Peyer's patch (tissue), 4 donors: ENCODE results near the gene AFTPH. TPM values are rescaled to one million over a fixed set of nuclear protein-coding genes. Genes with fewer than 3 reads are reported as not detected.
A peak's percentile ranks its signal among the peaks of the same experiment; 100 is the strongest.

Experiments used
- DNase-seq, 3 donors: peaks; one replicate each; pipeline ENCODE4 v3.0.0-alpha.2; 2017 to 2019
- H3K27ac ChIP-seq, 4 donors: fragments of 200-600 bp; sonication (generic); one replicate each; pipeline ENCODE4 v1.5.1; 2016 to 2019
- H3K27me3 ChIP-seq, 2 donors: fragments of 200-600 bp; sonication (generic); one replicate each; pipeline ENCODE4 v1.5.1; 2019
- H3K36me3 ChIP-seq, 3 donors: fragments of 200-600 bp; sonication (generic); one replicate each; pipeline ENCODE4 v1.5.1; 2016 to 2019
- H3K4me1 ChIP-seq, 4 donors: fragments of 200-600 bp; sonication (generic); one replicate each; pipeline ENCODE4 v1.5.1; 2016 to 2019
- H3K4me3 ChIP-seq, 4 donors: fragments of 200-600 bp; sonication (generic); 1 replicate in 3 of 4; 2 replicates in 1 of 4; pipeline ENCODE4 v1.5.1; 2016 to 2019; ENCODE audit warnings: mild to moderate bottlenecking in 1 of 4
- H3K9me3 ChIP-seq, 4 donors: fragments of 200-600 bp; sonication (generic); one replicate each; pipeline ENCODE4 v1.5.1; 2016 to 2019; ENCODE audit warnings: mild to moderate bottlenecking in 1 of 4
- CTCF ChIP-seq, 6 experiments: fragments of 450-650 bp in 4 of 6; fragments of 200-600 bp in 2 of 6; sonication (generic) in 1 of 6; IDR thresholded peaks; one replicate each; pipeline ENCODE4 v1.5.1; 2017 to 2019; ENCODE audit warnings: antibody characterized with exemption in 6 of 6, mild to moderate bottlenecking in 3 of 6, moderate library complexity in 1 of 6
- POLR2A ChIP-seq, 2 donors: fragments of 450-650 bp; IDR thresholded peaks; one replicate each; pipeline ENCODE4 v1.5.1; 2017; ENCODE audit warnings: antibody characterized with exemption in 2 of 2, mild to moderate bottlenecking in 2 of 2, moderate library complexity in 2 of 2
- total RNA-seq, 4 donors: library from RNA; depleted of rRNA; stranded (reverse); fragments of >200 nt; gene quantifications; one replicate each; pipeline ENCODE4 v1.1.0, GENCODE V29; 2016

Gene AFTPH
- total RNA-seq, 4 donors from 2014 or later, result 41.7 to 79.0 (median 69.3) TPM

DNA sequence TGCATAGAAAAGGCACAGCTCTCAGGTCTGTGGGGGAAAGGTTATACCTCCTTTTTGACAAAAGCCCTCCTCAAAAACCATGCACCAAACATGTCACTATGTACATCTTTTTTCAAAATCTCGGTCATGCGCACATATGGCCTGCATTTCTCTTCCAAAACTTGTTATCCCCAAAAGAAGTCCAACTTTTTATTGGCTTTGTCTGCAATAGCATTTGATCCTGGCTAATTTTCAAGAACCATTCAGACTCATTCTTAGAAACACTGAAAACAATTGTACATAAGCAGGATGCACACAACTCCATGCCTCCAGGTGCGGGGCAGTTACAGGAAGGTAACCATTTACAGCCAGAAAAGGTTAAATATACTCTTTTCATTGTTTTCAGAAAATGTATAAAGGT lies 107.6 kb downstream of the AFTPH start:
- Histone ChIP-seq H3K27ac (no peak overlapping the region), H3K4me1 (peaks cover 0 to 19% (median 5%) of the 10 kb centered on the region in 4 donors), H3K9me3 (no peaks in the 10 kb centered on the region), H3K36me3 (peaks cover 0 to 41% (median 0%) of the 10 kb centered on the region in 3 donors), H3K27me3 (no peaks in the 10 kb centered on the region), H3K4me3 (no peak overlapping the region)
- TF ChIP-seq CTCF (IDR thresholded peaks at IDR 0.05), result no peak
- no peak for TF ChIP-seq POLR2A (IDR thresholded peaks at IDR 0.05)
- no peak for DNase-seq

DNA sequence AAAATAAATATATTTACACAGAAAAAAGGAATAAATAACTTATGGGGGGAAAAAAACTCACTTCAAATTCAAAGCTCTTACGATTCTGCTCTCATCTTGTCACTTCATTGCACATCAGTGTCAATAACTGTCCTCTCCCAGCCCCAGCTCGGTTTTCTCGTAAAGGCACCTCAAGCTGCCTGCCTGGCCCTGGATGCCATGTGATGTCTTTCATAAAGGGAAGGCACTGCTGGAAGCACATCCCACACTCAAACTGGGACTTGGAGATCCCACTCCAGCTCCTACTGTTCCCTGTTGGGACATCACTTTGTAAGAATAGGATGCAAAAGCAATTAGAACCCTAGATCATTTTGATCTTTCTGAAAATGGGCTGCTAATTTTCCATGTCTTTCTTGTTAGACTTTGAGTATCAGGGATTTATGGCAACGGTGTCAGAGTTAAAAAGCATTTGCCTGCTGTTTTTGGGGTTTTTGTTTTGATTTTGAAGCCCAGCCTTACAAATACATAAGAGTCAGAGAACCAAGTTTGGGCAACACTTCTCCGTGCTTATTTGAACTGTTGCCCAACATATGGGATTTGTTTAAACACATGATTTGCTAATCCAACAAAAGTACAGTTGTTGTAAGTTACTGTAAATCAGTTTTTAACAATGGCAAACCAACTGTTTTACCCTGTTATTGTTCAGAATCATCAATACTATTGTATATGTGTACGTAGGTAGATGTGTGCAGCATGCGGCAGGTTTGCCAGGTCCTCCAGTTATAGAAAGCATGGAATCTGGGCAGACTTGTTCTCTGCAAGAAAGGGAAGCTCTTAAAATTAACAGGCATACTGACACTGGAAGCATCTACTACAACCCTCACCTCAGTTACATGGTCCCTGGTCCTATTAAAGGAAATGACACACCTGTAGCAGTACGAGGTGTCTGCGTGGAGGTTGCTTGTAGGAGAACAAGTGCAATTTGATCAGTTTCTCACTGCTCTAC lies 109.0 kb downstream of the AFTPH start:
- no peaks in the 10 kb centered on the region for H3K27me3 ChIP-seq
- no peak overlapping the region for H3K27ac ChIP-seq
- no peak for TF ChIP-seq POLR2A (IDR thresholded peaks at IDR 0.05)
- TF ChIP-seq CTCF (IDR thresholded peaks at IDR 0.05), result no peak
- DNase-seq, result peak in 1 of 3 donors; percentile 13
- H3K36me3 ChIP-seq, result peaks cover 0 to 41% (median 0%) of the 10 kb centered on the region in 3 donors
- H3K9me3 ChIP-seq, result no peaks in the 10 kb centered on the region
- peaks cover 0 to 19% (median 10%) of the 10 kb centered on the region in 4 donors for H3K4me1 ChIP-seq
- H3K4me3 ChIP-seq, result no peak overlapping the region

DNA sequence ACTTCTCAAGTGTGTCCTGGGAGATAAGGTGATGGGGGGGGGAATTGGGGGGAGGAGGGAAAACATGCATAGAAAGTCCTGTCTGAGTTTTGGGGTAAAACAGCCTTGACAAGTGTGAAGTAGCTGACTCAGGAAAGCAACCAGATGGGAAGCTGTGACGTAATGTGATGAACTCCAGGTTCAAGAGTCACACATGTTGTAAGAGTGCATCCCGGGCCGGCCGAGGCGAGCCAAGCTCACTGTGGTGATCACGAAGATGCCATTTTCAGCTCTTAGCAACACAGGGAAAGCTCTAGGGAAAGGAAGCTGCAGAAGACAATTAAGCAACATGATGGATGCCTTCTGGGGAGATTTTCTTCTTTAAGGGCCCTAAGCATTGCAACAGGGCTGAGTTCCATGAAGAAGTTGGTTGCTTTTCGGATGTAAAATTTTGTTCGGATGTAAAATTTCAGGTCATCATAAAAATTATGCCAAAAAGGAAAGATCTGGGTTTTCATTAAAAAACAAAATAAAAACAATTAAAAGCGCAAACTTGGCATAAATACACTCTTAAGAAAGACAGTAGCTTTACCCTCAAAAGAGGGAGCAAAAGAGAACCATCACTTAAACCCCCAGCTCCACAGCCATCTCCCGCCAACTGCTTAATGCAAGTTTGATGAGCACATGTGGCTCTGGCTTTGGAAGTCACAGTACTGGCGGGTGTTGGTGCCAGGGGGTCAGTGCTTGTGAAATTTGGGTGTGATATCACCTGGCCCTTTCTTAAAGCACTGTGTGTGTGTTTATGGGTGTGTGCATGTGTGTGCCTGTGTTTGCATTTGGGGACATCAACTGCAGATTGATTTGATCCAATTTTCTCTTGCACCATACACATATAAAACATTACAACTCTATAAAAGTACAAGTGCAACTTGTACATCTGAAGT lies 110.5 kb downstream of the AFTPH start:
- Histone ChIP-seq H3K36me3 (peaks cover 0 to 41% (median 0%) of the 10 kb centered on the region in 3 donors), H3K4me3 (no peak overlapping the region), H3K27me3 (no peaks in the 10 kb centered on the region), H3K27ac (no peak overlapping the region), H3K9me3 (no peaks in the 10 kb centered on the region), H3K4me1 (peaks cover 0 to 25% (median 12%) of the 10 kb centered on the region in 4 donors)
- TF ChIP-seq POLR2A (IDR thresholded peaks at IDR 0.05) (no peak), CTCF (IDR thresholded peaks at IDR 0.05) (no peak)
- peak in 2 of 3 donors; percentile 14 to 62 for DNase-seq

DNA sequence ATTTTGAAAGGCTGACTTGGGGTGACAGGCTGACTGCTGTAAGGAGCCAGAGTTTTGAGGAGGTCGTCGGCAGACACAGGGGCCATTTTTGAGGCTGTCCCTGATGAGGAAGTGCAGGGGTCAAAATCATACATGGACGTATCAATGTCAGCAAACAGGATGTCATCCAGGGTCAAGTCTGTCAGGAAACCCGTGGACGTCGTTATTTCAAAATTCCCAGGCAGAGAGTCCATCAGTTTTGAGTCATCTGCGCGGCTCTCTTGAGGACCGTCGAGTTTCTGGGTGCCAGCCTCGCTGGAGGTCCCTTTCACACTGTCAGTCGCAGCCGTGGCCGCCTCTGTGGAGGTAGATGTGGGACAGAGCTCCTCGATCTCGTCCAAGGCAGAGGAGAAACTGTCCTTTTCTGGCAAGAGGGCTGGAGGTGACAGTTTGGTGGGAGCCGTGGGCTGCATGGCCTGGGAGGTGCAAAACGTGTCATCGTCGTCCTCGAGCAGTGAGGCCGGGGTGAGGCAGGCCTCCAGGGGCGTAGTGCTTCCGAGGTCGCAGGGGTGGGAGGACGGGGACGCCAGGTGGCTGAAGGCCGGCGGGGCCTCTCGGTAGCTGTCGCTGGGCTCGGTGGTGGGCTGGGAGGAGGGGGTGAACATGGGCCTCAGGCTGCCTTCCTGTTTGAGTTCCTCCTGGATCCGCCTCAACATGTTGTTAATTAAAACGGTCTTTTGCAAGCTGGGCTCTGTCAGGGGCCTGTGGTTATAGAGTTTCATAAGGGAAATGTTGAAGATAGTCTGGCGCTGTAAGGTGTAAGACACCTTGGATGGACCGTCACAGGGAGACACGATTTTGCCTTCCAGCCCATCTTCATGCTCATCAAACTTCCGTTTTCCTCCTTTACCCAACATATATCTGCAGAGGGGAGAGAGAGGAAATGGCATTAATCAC lies 112.1 kb downstream of the AFTPH start:
- TF ChIP-seq POLR2A (IDR thresholded peaks at IDR 0.05) (no peak), CTCF (IDR thresholded peaks at IDR 0.05) (no peak)
- Histone ChIP-seq H3K4me3 (peak overlapping the region in 1 of 4 donors; percentile 13), H3K4me1 (peaks cover 0 to 26% (median 18%) of the 10 kb centered on the region in 4 donors), H3K36me3 (peaks cover 0 to 35% (median 0%) of the 10 kb centered on the region in 3 donors), H3K27me3 (no peaks in the 10 kb centered on the region), H3K27ac (peak overlapping the region in 3 of 4 donors; percentile 37 to 86 (median 78)), H3K9me3 (no peaks in the 10 kb centered on the region)
- DNase-seq, result peak in 2 of 3 donors; percentile 60 to 64
